Endothelial cell of umbilical vein (primary cell): Measurements from ENCODE around the gene NR2E3. TPM values are rescaled to one million over a fixed set of nuclear protein-coding genes. Genes with fewer than 3 reads are reported as not detected.

Experiments used
- BruUV-seq: library from RNA; stranded (reverse); fragments of 400-500 nt; replicated peaks from 2 replicates; lab custom pipeline; 2021; lab: Mats Ljungman, UMichigan
- CTCF ChIA-PET: fragments of 300-600, 350-600 bp; sonication (Branson Sonifier 250); formaldehyde crosslinking; loops from one replicate; lab custom pipeline; 2021; ENCODE audit warnings: antibody characterized with exemption, inconsistent platforms; lab: Charles Lee
- POLR2A ChIA-PET: fragments of 300-600, 350-600 bp; sonication (Branson Sonifier 250); formaldehyde crosslinking; loops from one replicate; lab custom pipeline; 2021; ENCODE audit warnings: antibody characterized with exemption, inconsistent platforms; lab: Charles Lee
- DNase-seq: peaks from one replicate; pipeline ENCODE4 v3.0.0-alpha.2; 2011; ENCODE audit warnings: low read depth, low spot score
- FAIRE-seq: peaks from 2 replicates; lab custom pipeline; 2011; peaks lifted over from hg19 to GRCh38; lab: Jason Lieb, UNC
- H2AFZ ChIP-seq: 2 replicates; pipeline ENCODE4 v1.6.0; 2012; ENCODE audit warnings: low read depth, low read length, control low read depth, inconsistent platforms
- H3K27ac ChIP-seq: 2 replicates; pipeline ENCODE4 v1.5.1; 2011; ENCODE audit warnings: low read depth, mild to moderate bottlenecking, control low read depth, low read length, moderate library complexity; ENCODE audit not compliant: insufficient read depth
- H3K27me3 ChIP-seq, 2 experiments: 2 replicates each; pipeline versions ENCODE4 v1.6.0 to v1.6.1; 2011; ENCODE audit warnings: low read length in 2 of 2, mixed read lengths in 1 of 2; ENCODE audit not compliant: control insufficient read depth in 2 of 2, insufficient read depth in 2 of 2
- H3K36me3 ChIP-seq, 2 experiments: 2 replicates in 1 of 2; 3 replicates in 1 of 2; pipeline ENCODE4 v1.5.1; 2011; ENCODE audit warnings: low read length in 2 of 2, mild to moderate bottlenecking in 1 of 2, moderate library complexity in 1 of 2; ENCODE audit not compliant: control insufficient read depth in 2 of 2, insufficient read depth in 2 of 2; ENCODE audit errors: extremely low read depth in 1 of 2
- H3K4me1 ChIP-seq: 3 replicates; pipeline ENCODE4 v1.5.1; 2011; ENCODE audit warnings: mild to moderate bottlenecking, low read length; ENCODE audit not compliant: control insufficient read depth, insufficient read depth; ENCODE audit errors: extremely low read depth
- H3K4me2 ChIP-seq: 2 replicates; pipeline ENCODE4 v1.6.1; 2011; ENCODE audit warnings: low read length, control low read depth, mixed read lengths; ENCODE audit not compliant: insufficient read depth
- H3K4me3 ChIP-seq, 3 experiments: fragments of 200-600 bp in 1 of 3; sonication (generic), shearing (Covaris generic) in 1 of 3; replicated peaks in 1 of 3; 2 replicates each; pipeline ENCODE4 v1.5.1; 2011 to 2016; ENCODE audit warnings: control low read depth in 3 of 3, low read length in 3 of 3, mild to moderate bottlenecking in 2 of 3, inconsistent platforms in 1 of 3, low read depth in 1 of 3, moderate library complexity in 1 of 3; ENCODE audit not compliant: insufficient read depth in 1 of 3
- H3K79me2 ChIP-seq: 2 replicates; pipeline ENCODE4 v1.6.0; 2012; ENCODE audit warnings: low read length, inconsistent platforms; ENCODE audit not compliant: control insufficient read depth, insufficient read depth
- H3K9ac ChIP-seq: replicated peaks from 2 replicates; pipeline ENCODE3; 2011; ENCODE audit warnings: low read length, control low read depth; ENCODE audit not compliant: insufficient read depth; ENCODE audit errors: extremely low read depth
- H3K9me1 ChIP-seq: replicated peaks from 3 replicates; pipeline ENCODE4 v1.6.0; 2011; ENCODE audit warnings: mild to moderate bottlenecking, low read length; ENCODE audit not compliant: control insufficient read depth, insufficient read depth; ENCODE audit errors: extremely low read depth
- H3K9me3 ChIP-seq: replicated peaks from 2 replicates; pipeline ENCODE4 v1.5.1; 2012; ENCODE audit warnings: low read length, inconsistent platforms; ENCODE audit not compliant: control insufficient read depth, insufficient read depth
- H4K20me1 ChIP-seq: replicated peaks from 2 replicates; pipeline ENCODE3; 2011; ENCODE audit warnings: mild to moderate bottlenecking, low read length; ENCODE audit not compliant: control insufficient read depth, insufficient read depth; ENCODE audit errors: extremely low read depth
- EZH2 ChIP-seq: IDR thresholded peaks from 2 replicates; pipeline ENCODE4 v1.6.1; 2012; ENCODE audit warnings: borderline replicate concordance, low read depth, mild to moderate bottlenecking, moderate library complexity, low read length, inconsistent platforms; ENCODE audit not compliant: severe bottlenecking
- FOS ChIP-seq: IDR thresholded peaks from 2 replicates; pipeline ENCODE4 v1.6.1; 2011; ENCODE audit warnings: mild to moderate bottlenecking, low read length, moderate library complexity, borderline replicate concordance; ENCODE audit not compliant: insufficient read depth
- GATA2 ChIP-seq: IDR thresholded peaks from 2 replicates; pipeline ENCODE4 v1.7.0; 2011; ENCODE audit warnings: low read depth, mild to moderate bottlenecking, moderate library complexity, mixed read lengths, low read length; ENCODE audit not compliant: insufficient read length, insufficient read depth
- JUN ChIP-seq: IDR thresholded peaks from 2 replicates; pipeline ENCODE4 v1.6.1; 2011; ENCODE audit warnings: borderline replicate concordance, low read depth; ENCODE audit not compliant: insufficient read length, insufficient read depth
- MYC ChIP-seq: IDR thresholded peaks from one replicate; pipeline ENCODE4 v1.6.1; 2011; ENCODE audit warnings: mild to moderate bottlenecking, low read depth, low read length
- POLR2A ChIP-seq: IDR thresholded peaks from 2 replicates; pipeline ENCODE4 v1.6.1; 2012; ENCODE audit warnings: low read depth, mild to moderate bottlenecking, control low read depth, low read length
- POLR2AphosphoS5 ChIP-seq: IDR thresholded peaks from 2 replicates; pipeline ENCODE4 v1.6.1; 2012; ENCODE audit warnings: low read depth, mild to moderate bottlenecking, control low read depth, low read length, moderate library complexity; ENCODE audit not compliant: insufficient read depth
- dilution Hi-C: fragments of 300-500 bp; cut with MboI; formaldehyde crosslinking; loops from one replicate; pipeline ENCODE4 v1.15.0; 2019; ENCODE audit warnings: low sequenced_read_pairs; ENCODE audit not compliant: extremely low pct_ligation_motif_present
- intact Hi-C: fragments of 100-400 bp; cut with micrococcal nuclease; formaldehyde crosslinking; loops from one replicate; pipeline ENCODE4 v1.10.0; 2022
- polyA plus RNA-seq, 4 experiments: library from polyadenylated mRNA; depleted of rRNA in 3 of 4; stranded (reverse) in 3 of 4; unstranded in 1 of 4; fragments of >200 nt; gene quantifications; 2 replicates each; pipeline versions ENCODE4 v1.2.1 to v1.2.3, GENCODE V29; 2011 to 2012; ENCODE audit warnings: missing spikeins in 1 of 4
- total RNA-seq: library from RNA; stranded (reverse); gene quantifications from 2 replicates; pipeline ENCODE4 v1.2.3, GENCODE V29; 2021
- TF ChIP-seq, protein P1 (sequence below): IDR thresholded peaks from 2 replicates; pipeline ENCODE4 v1.6.1; 2011; ENCODE audit not compliant: insufficient read depth, insufficient read length
- TF ChIP-seq, protein P2 (sequence below), 2 donors: IDR thresholded peaks; 1 replicate in 1 of 2; 2 replicates in 1 of 2; pipeline ENCODE4 v1.5.1; 2011; ENCODE audit warnings: low read length in 2 of 2, mild to moderate bottlenecking in 2 of 2, moderate library complexity in 2 of 2, control low read depth in 1 of 2, inconsistent platforms in 1 of 2, low read depth in 1 of 2; ENCODE audit not compliant: insufficient read depth in 1 of 2; ENCODE audit errors: extremely low read depth in 1 of 2

The NR2E3 gene
- total and polyA plus RNA-seq, 2 donors (not counting 3 experiments of a cell fraction or from before 2014, with no cell fraction given) = 0.04 to 0.38 TPM

DNA sequence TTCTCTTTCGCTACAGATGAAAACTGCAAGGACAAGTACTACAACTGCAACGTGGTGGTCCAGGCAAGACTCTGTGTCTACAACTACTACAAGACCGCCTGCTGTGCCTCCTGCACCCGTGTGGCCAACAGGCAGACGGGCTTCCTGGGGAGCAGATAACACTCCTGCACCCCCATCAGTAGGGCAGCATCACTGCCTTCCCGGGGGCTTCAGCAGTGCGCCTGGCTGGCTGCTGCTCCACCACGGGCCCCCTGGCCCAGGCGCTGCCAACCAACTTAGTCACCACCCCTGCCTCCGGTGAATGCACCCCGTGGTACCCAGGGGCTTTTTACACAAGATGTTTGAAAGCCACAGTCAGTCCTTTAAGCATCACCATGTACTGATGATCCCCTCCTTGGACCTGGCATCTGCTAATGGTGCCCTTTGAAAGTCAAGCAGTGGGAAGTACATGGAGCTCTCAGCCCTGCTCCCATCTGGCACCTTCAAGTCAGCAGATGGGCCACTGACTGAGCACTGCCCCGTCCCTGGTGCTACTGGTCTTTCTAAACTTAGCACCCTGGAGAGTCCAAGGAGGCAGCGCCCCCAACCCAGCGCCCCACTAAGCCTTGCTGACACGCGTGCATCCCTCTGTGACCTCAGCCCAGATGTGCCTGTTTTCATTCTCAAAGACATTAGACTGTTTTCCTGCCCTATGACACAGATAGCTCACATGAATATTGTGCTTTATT is 33.0 kb upstream of the NR2E3 start:
- TF ChIP-seq GATA2 (no peak), POLR2A (no peak), JUN (no peak), POLR2AphosphoS5 (no peak), MYC (no peak), FOS (no peak), EZH2 (no peak)
- TF ChIP-seq, protein P1, sequence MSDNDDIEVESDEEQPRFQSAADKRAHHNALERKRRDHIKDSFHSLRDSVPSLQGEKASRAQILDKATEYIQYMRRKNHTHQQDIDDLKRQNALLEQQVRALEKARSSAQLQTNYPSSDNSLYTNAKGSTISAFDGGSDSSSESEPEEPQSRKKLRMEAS = no peak
- TF ChIP-seq, protein P2, sequence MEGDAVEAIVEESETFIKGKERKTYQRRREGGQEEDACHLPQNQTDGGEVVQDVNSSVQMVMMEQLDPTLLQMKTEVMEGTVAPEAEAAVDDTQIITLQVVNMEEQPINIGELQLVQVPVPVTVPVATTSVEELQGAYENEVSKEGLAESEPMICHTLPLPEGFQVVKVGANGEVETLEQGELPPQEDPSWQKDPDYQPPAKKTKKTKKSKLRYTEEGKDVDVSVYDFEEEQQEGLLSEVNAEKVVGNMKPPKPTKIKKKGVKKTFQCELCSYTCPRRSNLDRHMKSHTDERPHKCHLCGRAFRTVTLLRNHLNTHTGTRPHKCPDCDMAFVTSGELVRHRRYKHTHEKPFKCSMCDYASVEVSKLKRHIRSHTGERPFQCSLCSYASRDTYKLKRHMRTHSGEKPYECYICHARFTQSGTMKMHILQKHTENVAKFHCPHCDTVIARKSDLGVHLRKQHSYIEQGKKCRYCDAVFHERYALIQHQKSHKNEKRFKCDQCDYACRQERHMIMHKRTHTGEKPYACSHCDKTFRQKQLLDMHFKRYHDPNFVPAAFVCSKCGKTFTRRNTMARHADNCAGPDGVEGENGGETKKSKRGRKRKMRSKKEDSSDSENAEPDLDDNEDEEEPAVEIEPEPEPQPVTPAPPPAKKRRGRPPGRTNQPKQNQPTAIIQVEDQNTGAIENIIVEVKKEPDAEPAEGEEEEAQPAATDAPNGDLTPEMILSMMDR (IDR thresholded peaks at IDR 0.05; ENCODE audit: extremely low read depth in 1 of 2, insufficient read depth in 1 of 2, low read depth in 1 of 2, low read length in 2 of 2) = no peak
- H3K4me1 ChIP-seq = peaks cover 16% of the 10 kb centered on the region
- ChIA-PET POLR2A (no interaction called here), CTCF (interaction anchor here (0.8 to 5.1 kb wide), 2 partner anchors 23 to 25 kb away, joined by 3 to 81 read pairs; no protein-coding TSS in a partner anchor)
- no peaks in the 10 kb centered on the region for H4K20me1 ChIP-seq
- H3K36me3 ChIP-seq = no peaks in the 10 kb centered on the region
- H3K9me1 ChIP-seq = no peaks in the 10 kb centered on the region
- DNase-seq (no peak), FAIRE-seq (no peak)
- H3K27me3 ChIP-seq = no peaks in the 10 kb centered on the region
- no peaks in the 10 kb centered on the region for H3K79me2 ChIP-seq
- H3K4me2 ChIP-seq = no peak overlapping the region
- no TSS peak for BruUV-seq
- dilution Hi-C loops = no loop called here
- no peak overlapping the region for H3K27ac ChIP-seq
- H3K9ac ChIP-seq = no peak overlapping the region
- H2AFZ ChIP-seq = no peak overlapping the region
- H3K9me3 ChIP-seq = no peaks in the 10 kb centered on the region
- intact Hi-C loops = no loop called here
- H3K4me3 ChIP-seq = no peak overlapping the region
